Natural killer cell (primary cell): ENCODE measurements around the gene ADORA2A. TPM values are rescaled to one million over a fixed set of nuclear protein-coding genes. Genes with fewer than 3 reads are reported as not detected.
A peak's percentile ranks its signal among the peaks of the same experiment; 100 is the strongest.

ENCODE experiments used
- ATAC-seq, 3 donors: fragments of 150-1000 bp in 2 of 3; fragments of 200-7000 bp in 1 of 3; cut with Tn5 transposase; 1 replicate in 1 of 3; 2 replicates in 2 of 3; pipeline ENCODE4 v1.10.0; 2021; ENCODE audit warnings: mild to moderate bottlenecking in 2 of 3, moderate library complexity in 2 of 3
- DNase-seq, 2 donors: peaks; one replicate each; pipeline versions ENCODE4 v3.0.0 to v3.0.0-alpha.2; 2013 to 2021; ENCODE audit warnings: mixed read lengths in 1 of 2
- H3K27ac ChIP-seq: one replicate; pipeline ENCODE4 v1.5.1; 2013; ENCODE audit warnings: mild to moderate bottlenecking, low read length
- H3K27me3 ChIP-seq: one replicate; pipeline ENCODE4 v1.6.1; 2013; ENCODE audit warnings: low read length; ENCODE audit not compliant: control insufficient read depth, insufficient read depth
- H3K36me3 ChIP-seq: one replicate; pipeline ENCODE4 v1.6.1; 2013; ENCODE audit warnings: low read length; ENCODE audit not compliant: control insufficient read depth, insufficient read depth
- H3K4me1 ChIP-seq: one replicate; pipeline ENCODE4 v1.6.1; 2013; ENCODE audit warnings: low read length; ENCODE audit not compliant: control insufficient read depth, insufficient read depth
- H3K4me3 ChIP-seq: one replicate; pipeline ENCODE4 v1.5.1; 2013; ENCODE audit warnings: low read length
- H3K9me3 ChIP-seq: one replicate; pipeline ENCODE4 v1.6.1; 2013; ENCODE audit warnings: low read length; ENCODE audit not compliant: control insufficient read depth, insufficient read depth
- H3K27ac Mint-ChIP-seq, 2 donors: one replicate each; pipeline ENCODE4 v1.8.0; 2022; ENCODE audit warnings: mild to moderate bottlenecking in 2 of 2, mixed read lengths in 2 of 2, moderate library complexity in 1 of 2
- H3K27me3 Mint-ChIP-seq, 2 donors: one replicate each; pipeline ENCODE4 v1.8.0; 2022; ENCODE audit warnings: low read depth in 2 of 2, mixed read lengths in 2 of 2
- H3K36me3 Mint-ChIP-seq: one replicate; pipeline ENCODE4 v1.8.0; 2022; ENCODE audit warnings: mixed read lengths
- H3K4me1 Mint-ChIP-seq, 2 donors: one replicate each; pipeline ENCODE4 v1.8.0; 2022; ENCODE audit warnings: mixed read lengths in 2 of 2
- H3K4me3 Mint-ChIP-seq: one replicate; pipeline ENCODE4 v1.8.0; 2022; ENCODE audit warnings: mild to moderate bottlenecking, moderate library complexity, mixed read lengths
- H3K9me3 Mint-ChIP-seq, 2 donors: one replicate each; pipeline ENCODE4 v1.8.0; 2022; ENCODE audit warnings: mixed read lengths in 2 of 2
- CTCF ChIP-seq: fragments of 200-600 bp; IDR thresholded peaks from one replicate; pipeline ENCODE4 v1.8.0; 2022; ENCODE audit warnings: antibody characterized with exemption
- WGBS: methylation state at CpG from one replicate; pipeline ENCODE4 v1.1.7; 2013; ENCODE audit warnings: missing lambda C conversion rate; ENCODE audit not compliant: insufficient coverage; 5-methylcytosine and 5-hydroxymethylcytosine counted together
- intact Hi-C: fragments of 100-400 bp; cut with micrococcal nuclease; formaldehyde crosslinking; loops from one replicate; pipeline ENCODE4 v1.14.2; 2022
- total RNA-seq, 4 donors: library from RNA; stranded (reverse); fragments of 120-200 nt in 1 of 4; gene quantifications; one replicate each; pipeline versions ENCODE4 v1.2.3 to v1.2.4, GENCODE V29; 2013 to 2022

The ADORA2A gene
- total RNA-seq, 3 donors from 2014 or later (not counting 1 experiment from before 2014, with no cell fraction given): 11.0 to 15.0 (median 11.7) TPM

- Histone ChIP-seq H3K4me3 (no peak overlapping the region), H3K36me3 (no peaks in the 10 kb centered on the region), H3K9me3 (no peaks in the 10 kb centered on the region), H3K4me1 (peaks cover 90% of the 10 kb centered on the region), H3K27ac (peak overlapping the region; percentile 93), H3K27me3 (no peaks in the 10 kb centered on the region)
- peak; percentile 71 to 87 (median 84) for ATAC-seq
- peaks cover 28 to 50% of the 10 kb centered on the region in 2 donors for H3K4me1 Mint-ChIP-seq
- no peaks in the 10 kb centered on the region for H3K27me3 Mint-ChIP-seq
- WGBS: 34% methylated on average over 16 of the region's 16 CpGs
- no peaks in the 10 kb centered on the region for H3K9me3 Mint-ChIP-seq
- intact Hi-C loops: no loop called here
- no peak for TF ChIP-seq CTCF
- peak overlapping the region; percentile 91 to 93 for H3K27ac Mint-ChIP-seq
- H3K36me3 Mint-ChIP-seq: no peaks in the 10 kb centered on the region
- DNase-seq: peak; percentile 65 to 87
- peak overlapping the region; percentile 79 for H3K4me3 Mint-ChIP-seq
Observed at GRCh38 chr22:24434471-24435322, 7.3 kb downstream of the ADORA2A start.

GRCh38 chr22:24435323-24435645 is 7.9 kb downstream of the ADORA2A start:
- 86% methylated on average over 1 of the region's 2 CpGs for WGBS
- no peak for ATAC-seq
- no peaks in the 10 kb centered on the region for H3K36me3 Mint-ChIP-seq
- peak overlapping the region; percentile 40 for H3K4me3 Mint-ChIP-seq
- H3K27me3 Mint-ChIP-seq: no peaks in the 10 kb centered on the region
- Histone ChIP-seq H3K4me1 (peaks cover 84% of the 10 kb centered on the region), H3K36me3 (no peaks in the 10 kb centered on the region), H3K27me3 (no peaks in the 10 kb centered on the region), H3K4me3 (no peak overlapping the region), H3K27ac (peak overlapping the region; percentile 93), H3K9me3 (no peaks in the 10 kb centered on the region)
- intact Hi-C loops: no loop called here
- DNase-seq: no peak
- TF ChIP-seq CTCF: no peak
- peaks cover 28 to 50% of the 10 kb centered on the region in 2 donors for H3K4me1 Mint-ChIP-seq
- peak overlapping the region; percentile 91 to 93 for H3K27ac Mint-ChIP-seq
- no peaks in the 10 kb centered on the region for H3K9me3 Mint-ChIP-seq

GRCh38 chr22:24435861-24436371 is 8.5 kb downstream of the ADORA2A start:
- Mint-ChIP-seq H3K4me3 (no peak overlapping the region), H3K27me3 (no peaks in the 10 kb centered on the region), H3K4me1 (peaks cover 28 to 50% of the 10 kb centered on the region in 2 donors), H3K27ac (peak overlapping the region; percentile 91 to 93), H3K36me3 (no peaks in the 10 kb centered on the region), H3K9me3 (no peaks in the 10 kb centered on the region)
- DNase-seq: no peak
- ATAC-seq: no peak
- Histone ChIP-seq H3K27me3 (no peaks in the 10 kb centered on the region), H3K9me3 (no peaks in the 10 kb centered on the region), H3K36me3 (peaks cover under 1% of the 10 kb centered on the region), H3K27ac (peak overlapping the region; percentile 93), H3K4me3 (no peak overlapping the region), H3K4me1 (peaks cover 82% of the 10 kb centered on the region)
- 94% methylated on average over 13 of the region's 13 CpGs for WGBS
- no peak for TF ChIP-seq CTCF
- intact Hi-C loops: no loop called here
